Liver (tissue), 9 donors: ENCODE results near the gene E2F3. TPM values are rescaled to one million over a fixed set of nuclear protein-coding genes. Genes with fewer than 3 reads are reported as not detected.
A peak's percentile ranks its signal among the peaks of the same experiment; 100 is the strongest.

ENCODE experiments used
- DNase-seq: peaks from one replicate; pipeline ENCODE4 v3.0.0-alpha.2; 2017; ENCODE audit warnings: low spot score
- H3K27ac ChIP-seq, 2 donors: one replicate each; pipeline ENCODE4 v1.7.0; 2013; ENCODE audit warnings: inconsistent platforms in 2 of 2, low read length in 2 of 2, control low read depth in 1 of 2, low read depth in 1 of 2, mild to moderate bottlenecking in 1 of 2
- H3K27me3 ChIP-seq, 4 donors: one replicate each; pipeline versions ENCODE4 v1.6.1 to v1.7.0; 2013; ENCODE audit warnings: low read length in 3 of 4, inconsistent platforms in 1 of 4, mild to moderate bottlenecking in 1 of 4, moderate library complexity in 1 of 4; ENCODE audit not compliant: control insufficient read depth in 4 of 4, insufficient read depth in 4 of 4
- H3K36me3 ChIP-seq, 4 donors: one replicate each; pipeline versions ENCODE4 v1.6.1 to v1.7.0; 2013; ENCODE audit warnings: low read length in 3 of 4, mild to moderate bottlenecking in 3 of 4, low read depth in 1 of 4, moderate library complexity in 1 of 4; ENCODE audit not compliant: control insufficient read depth in 4 of 4, insufficient read depth in 3 of 4
- H3K4me1 ChIP-seq, 4 donors: one replicate each; pipeline versions ENCODE4 v1.6.1 to v1.7.0; 2013; ENCODE audit warnings: low read length in 3 of 4, mild to moderate bottlenecking in 3 of 4, moderate library complexity in 1 of 4; ENCODE audit not compliant: control insufficient read depth in 4 of 4, insufficient read depth in 4 of 4
- H3K4me3 ChIP-seq, 3 donors: one replicate each; pipeline versions ENCODE4 v1.6.1 to v1.7.0; 2013; ENCODE audit warnings: low read length in 3 of 3, control low read depth in 1 of 3, low read depth in 1 of 3, mild to moderate bottlenecking in 1 of 3
- H3K9ac ChIP-seq, 2 donors: one replicate each; pipeline ENCODE4 v1.7.0; 2013; ENCODE audit warnings: low read length in 2 of 2, mild to moderate bottlenecking in 2 of 2, moderate library complexity in 2 of 2, control low read depth in 1 of 2, low read depth in 1 of 2
- H3K9me3 ChIP-seq, 4 donors: one replicate each; pipeline versions ENCODE4 v1.6.1 to v1.7.0; 2013; ENCODE audit warnings: low read length in 3 of 4; ENCODE audit not compliant: control insufficient read depth in 4 of 4
- EGR1 ChIP-seq, 2 donors: IDR thresholded peaks; 2 replicates each; pipeline ENCODE4 v1.6.1; 2016 to 2018; ENCODE audit warnings: antibody characterized with exemption in 2 of 2, low read depth in 2 of 2
- FOXA1 ChIP-seq: IDR thresholded peaks from 2 replicates; pipeline ENCODE4 v1.6.1; 2016; ENCODE audit warnings: antibody characterized with exemption
- FOXA2 ChIP-seq: IDR thresholded peaks from 2 replicates; pipeline ENCODE4 v1.6.1; 2016; ENCODE audit warnings: antibody characterized with exemption
- GABPA ChIP-seq, 2 donors: IDR thresholded peaks in 1 of 2; conservative IDR thresholded peaks in 1 of 2; 2 replicates each; pipeline ENCODE4 v1.6.1; 2016; ENCODE audit warnings: antibody characterized with exemption in 2 of 2, mild to moderate bottlenecking in 1 of 2, moderate library complexity in 1 of 2
- HNF4A ChIP-seq, 2 donors: conservative IDR thresholded peaks; 2 replicates each; pipeline ENCODE4 v1.6.1; 2016; ENCODE audit warnings: antibody characterized with exemption in 2 of 2, mild to moderate bottlenecking in 2 of 2
- HNF4G ChIP-seq: IDR thresholded peaks from 2 replicates; pipeline ENCODE4 v1.6.1; 2016; ENCODE audit warnings: antibody characterized with exemption
- JUND ChIP-seq, 2 donors: IDR thresholded peaks; 2 replicates each; pipeline ENCODE4 v1.6.1; 2016; ENCODE audit warnings: antibody characterized with exemption in 2 of 2
- NR2F2 ChIP-seq: IDR thresholded peaks from 2 replicates; pipeline ENCODE4 v1.6.1; 2016; ENCODE audit warnings: antibody characterized with exemption
- RAD21 ChIP-seq, 2 donors: IDR thresholded peaks; 2 replicates each; pipeline ENCODE4 v1.6.1; 2016; ENCODE audit warnings: antibody characterized with exemption in 2 of 2, mild to moderate bottlenecking in 2 of 2
- RXRA ChIP-seq, 2 donors: IDR thresholded peaks; 2 replicates each; pipeline ENCODE4 v1.6.1; 2017 to 2018; ENCODE audit warnings: antibody characterized with exemption in 2 of 2, mild to moderate bottlenecking in 1 of 2
- SP1 ChIP-seq: IDR thresholded peaks from 2 replicates; pipeline ENCODE4 v1.6.1; 2018; ENCODE audit warnings: antibody characterized with exemption, mild to moderate bottlenecking
- TAF1 ChIP-seq: conservative IDR thresholded peaks from 2 replicates; pipeline ENCODE4 v1.6.1; 2016; ENCODE audit warnings: antibody characterized with exemption, mild to moderate bottlenecking
- YY1 ChIP-seq: IDR thresholded peaks from 2 replicates; pipeline ENCODE4 v1.6.1; 2016; ENCODE audit warnings: antibody characterized with exemption, mild to moderate bottlenecking
- WGBS: extraction: QIAGEN DNeasy Blood & Tissue Kit; methylation state at CpG from one replicate; pipeline ENCODE4 v1.1.7; 2013; 5-methylcytosine and 5-hydroxymethylcytosine counted together
- polyA plus RNA-seq, 2 donors: library from polyadenylated mRNA; stranded (reverse) in 1 of 2; unstranded in 1 of 2; fragments of 200-250 nt in 1 of 2; fragments of >200 nt in 1 of 2; fragmentation: Nextera tagmentation in 1 of 2; extraction: Ambion mirVana in 1 of 2; gene quantifications; one replicate each; pipeline versions ENCODE4 v1.2.1 to v1.2.3, GENCODE V29; 2013 to 2015
- total RNA-seq, 2 donors: library from RNA; depleted of rRNA; stranded (reverse); fragments of >200 nt; gene quantifications; one replicate each; pipeline ENCODE4 v1.2.3, GENCODE V29; 2014
- TF ChIP-seq, protein P1 (sequence below): IDR thresholded peaks from 2 replicates; pipeline ENCODE4 v1.6.1; 2016; ENCODE audit warnings: antibody characterized with exemption, mild to moderate bottlenecking
- TF ChIP-seq, protein P2 (sequence below): IDR thresholded peaks from 2 replicates; pipeline ENCODE4 v1.6.1; 2016; ENCODE audit warnings: antibody characterized with exemption
- TF ChIP-seq, protein P3 (sequence below): IDR thresholded peaks from 2 replicates; pipeline ENCODE4 v1.6.1; 2016; ENCODE audit warnings: antibody characterized with exemption
- TF ChIP-seq, protein P4 (sequence below): fragments of 150-350 bp; IDR thresholded peaks from 2 replicates; pipeline ENCODE4 v1.5.1; 2017; ENCODE audit warnings: improper control_type of control experiment, low read depth, low read length; ENCODE audit not compliant: missing input control
- TF ChIP-seq, protein P5 (sequence below): IDR thresholded peaks from 2 replicates; pipeline ENCODE4 v1.6.1; 2016; ENCODE audit warnings: antibody characterized with exemption
- donor health status: healthy.
- donor health status: healthy.
- donor health status: healthy.
- donor health status: healthy.
- donor health status: healthy.

Gene E2F3
- total and polyA plus RNA-seq, 4 donors, result 1.4 to 5.0 (median 1.9) TPM

DNA sequence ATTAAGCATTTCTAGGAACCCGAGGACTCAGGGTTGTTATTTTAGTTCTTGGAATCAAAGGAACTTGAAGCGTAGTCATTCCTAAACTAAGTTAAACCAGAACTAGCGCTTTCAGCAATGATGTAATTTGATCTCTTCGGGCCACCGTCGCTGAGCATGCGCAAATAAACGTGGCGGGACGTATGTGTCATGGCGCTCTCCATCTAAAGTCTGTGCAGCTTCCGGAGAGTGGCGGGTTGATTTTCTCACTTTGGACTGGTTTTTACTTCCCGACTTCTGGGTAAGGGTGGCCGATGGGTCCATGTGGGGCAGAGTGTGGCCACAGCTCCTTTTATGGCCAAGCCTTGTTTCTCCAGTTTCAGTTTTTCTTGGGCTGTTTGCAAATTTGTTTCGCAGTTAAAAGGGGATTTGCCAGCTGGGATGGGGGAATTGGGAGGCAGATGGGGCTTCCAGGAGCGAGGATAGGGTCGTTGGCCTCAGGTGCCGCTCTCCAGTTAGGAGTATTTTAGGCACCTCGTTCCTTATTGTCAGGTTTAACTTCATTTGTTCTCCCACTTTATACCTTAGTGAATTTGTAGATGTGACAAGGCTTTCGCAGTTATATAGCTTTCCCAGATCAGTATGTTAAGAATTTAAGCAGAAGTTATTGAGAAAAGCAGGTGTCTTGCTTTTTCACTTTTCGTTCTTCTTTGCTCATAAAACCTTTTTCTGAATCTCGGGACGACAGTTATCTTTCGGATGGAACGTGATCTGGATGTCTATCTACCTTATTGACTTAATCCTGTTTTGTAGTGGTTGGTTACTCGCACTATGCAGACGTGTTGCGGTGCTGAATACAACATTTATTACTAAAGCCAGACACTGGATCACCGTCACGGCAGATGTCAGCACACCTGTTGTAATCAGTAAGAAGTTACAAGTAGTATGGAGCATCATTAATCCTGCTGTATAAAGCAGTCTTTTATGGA, 132.9 kb downstream of the E2F3 start, which contains the start of gene CDKAL1 (continued):
- TF ChIP-seq, protein P1, sequence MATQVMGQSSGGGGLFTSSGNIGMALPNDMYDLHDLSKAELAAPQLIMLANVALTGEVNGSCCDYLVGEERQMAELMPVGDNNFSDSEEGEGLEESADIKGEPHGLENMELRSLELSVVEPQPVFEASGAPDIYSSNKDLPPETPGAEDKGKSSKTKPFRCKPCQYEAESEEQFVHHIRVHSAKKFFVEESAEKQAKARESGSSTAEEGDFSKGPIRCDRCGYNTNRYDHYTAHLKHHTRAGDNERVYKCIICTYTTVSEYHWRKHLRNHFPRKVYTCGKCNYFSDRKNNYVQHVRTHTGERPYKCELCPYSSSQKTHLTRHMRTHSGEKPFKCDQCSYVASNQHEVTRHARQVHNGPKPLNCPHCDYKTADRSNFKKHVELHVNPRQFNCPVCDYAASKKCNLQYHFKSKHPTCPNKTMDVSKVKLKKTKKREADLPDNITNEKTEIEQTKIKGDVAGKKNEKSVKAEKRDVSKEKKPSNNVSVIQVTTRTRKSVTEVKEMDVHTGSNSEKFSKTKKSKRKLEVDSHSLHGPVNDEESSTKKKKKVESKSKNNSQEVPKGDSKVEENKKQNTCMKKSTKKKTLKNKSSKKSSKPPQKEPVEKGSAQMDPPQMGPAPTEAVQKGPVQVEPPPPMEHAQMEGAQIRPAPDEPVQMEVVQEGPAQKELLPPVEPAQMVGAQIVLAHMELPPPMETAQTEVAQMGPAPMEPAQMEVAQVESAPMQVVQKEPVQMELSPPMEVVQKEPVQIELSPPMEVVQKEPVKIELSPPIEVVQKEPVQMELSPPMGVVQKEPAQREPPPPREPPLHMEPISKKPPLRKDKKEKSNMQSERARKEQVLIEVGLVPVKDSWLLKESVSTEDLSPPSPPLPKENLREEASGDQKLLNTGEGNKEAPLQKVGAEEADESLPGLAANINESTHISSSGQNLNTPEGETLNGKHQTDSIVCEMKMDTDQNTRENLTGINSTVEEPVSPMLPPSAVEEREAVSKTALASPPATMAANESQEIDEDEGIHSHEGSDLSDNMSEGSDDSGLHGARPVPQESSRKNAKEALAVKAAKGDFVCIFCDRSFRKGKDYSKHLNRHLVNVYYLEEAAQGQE, result peak; percentile 63
- TF ChIP-seq YY1 (peak; percentile 99), RAD21 (IDR thresholded peaks at IDR 0.05) (peak in 1 of 2 donors; percentile 33)

DNA sequence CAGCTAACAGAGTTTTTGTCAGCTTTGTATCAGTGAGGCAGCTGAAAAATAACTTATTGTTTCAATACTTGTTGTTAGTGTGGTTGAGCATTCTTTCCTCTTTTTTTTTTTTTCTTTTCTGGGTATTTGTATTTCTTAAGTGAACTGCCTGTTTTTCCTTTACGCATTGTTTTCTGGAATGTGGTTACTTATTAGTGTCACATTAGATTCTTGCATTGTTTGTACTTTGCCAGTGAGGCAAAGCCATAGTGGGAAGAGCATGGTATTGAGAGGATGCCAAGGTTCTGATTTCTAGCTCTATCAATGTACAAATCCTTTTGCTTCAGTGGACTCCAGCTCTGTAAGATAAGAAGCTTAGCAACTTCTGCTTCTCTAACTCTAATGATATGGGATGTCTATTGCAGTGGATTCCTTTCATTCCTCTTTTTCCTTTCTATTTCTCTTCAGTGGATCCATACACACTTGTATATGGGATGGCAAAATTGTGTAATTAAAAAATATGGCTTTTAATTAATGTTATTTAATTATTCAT, 136.5 kb downstream of the E2F3 start:
- WGBS, result 88% methylated on average over 1 of the region's 1 CpG
- Histone ChIP-seq H3K4me3 (no peak overlapping the region), H3K9me3 (no peaks in the 10 kb centered on the region), H3K4me1 (peaks cover 5 to 16% (median 11%) of the 10 kb centered on the region in 4 donors), H3K27ac (no peak overlapping the region), H3K27me3 (no peaks in the 10 kb centered on the region), H3K36me3 (peaks cover 0 to 3% (median 1%) of the 10 kb centered on the region in 4 donors), H3K9ac (no peak overlapping the region)
- no peak for DNase-seq
- TF ChIP-seq JUND (IDR thresholded peaks at IDR 0.05), result no peak
- no peak for TF ChIP-seq GABPA (IDR thresholded peaks at IDR 0.05 in 1 of 2, conservative IDR thresholded peaks at IDR 0.05 in 1 of 2)
- no peak for TF ChIP-seq TAF1
- TF ChIP-seq, protein P2, sequence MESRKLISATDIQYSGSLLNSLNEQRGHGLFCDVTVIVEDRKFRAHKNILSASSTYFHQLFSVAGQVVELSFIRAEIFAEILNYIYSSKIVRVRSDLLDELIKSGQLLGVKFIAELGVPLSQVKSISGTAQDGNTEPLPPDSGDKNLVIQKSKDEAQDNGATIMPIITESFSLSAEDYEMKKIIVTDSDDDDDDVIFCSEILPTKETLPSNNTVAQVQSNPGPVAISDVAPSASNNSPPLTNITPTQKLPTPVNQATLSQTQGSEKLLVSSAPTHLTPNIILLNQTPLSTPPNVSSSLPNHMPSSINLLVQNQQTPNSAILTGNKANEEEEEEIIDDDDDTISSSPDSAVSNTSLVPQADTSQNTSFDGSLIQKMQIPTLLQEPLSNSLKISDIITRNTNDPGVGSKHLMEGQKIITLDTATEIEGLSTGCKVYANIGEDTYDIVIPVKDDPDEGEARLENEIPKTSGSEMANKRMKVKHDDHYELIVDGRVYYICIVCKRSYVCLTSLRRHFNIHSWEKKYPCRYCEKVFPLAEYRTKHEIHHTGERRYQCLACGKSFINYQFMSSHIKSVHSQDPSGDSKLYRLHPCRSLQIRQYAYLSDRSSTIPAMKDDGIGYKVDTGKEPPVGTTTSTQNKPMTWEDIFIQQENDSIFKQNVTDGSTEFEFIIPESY, result no peak
- no peak for TF ChIP-seq YY1
- TF ChIP-seq, protein P3, sequence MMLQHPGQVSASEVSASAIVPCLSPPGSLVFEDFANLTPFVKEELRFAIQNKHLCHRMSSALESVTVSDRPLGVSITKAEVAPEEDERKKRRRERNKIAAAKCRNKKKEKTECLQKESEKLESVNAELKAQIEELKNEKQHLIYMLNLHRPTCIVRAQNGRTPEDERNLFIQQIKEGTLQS, result no peak
- TF ChIP-seq FOXA2, result no peak
- TF ChIP-seq RAD21 (IDR thresholded peaks at IDR 0.05), result no peak
- TF ChIP-seq FOXA1, result no peak
- no peak for TF ChIP-seq NR2F2
- no peak for TF ChIP-seq HNF4G
- TF ChIP-seq, protein P1, result no peak
- TF ChIP-seq RXRA (IDR thresholded peaks at IDR 0.05), result no peak
- TF ChIP-seq HNF4A (conservative IDR thresholded peaks at IDR 0.05), result no peak
- TF ChIP-seq SP1, result no peak
- TF ChIP-seq, protein P4, sequence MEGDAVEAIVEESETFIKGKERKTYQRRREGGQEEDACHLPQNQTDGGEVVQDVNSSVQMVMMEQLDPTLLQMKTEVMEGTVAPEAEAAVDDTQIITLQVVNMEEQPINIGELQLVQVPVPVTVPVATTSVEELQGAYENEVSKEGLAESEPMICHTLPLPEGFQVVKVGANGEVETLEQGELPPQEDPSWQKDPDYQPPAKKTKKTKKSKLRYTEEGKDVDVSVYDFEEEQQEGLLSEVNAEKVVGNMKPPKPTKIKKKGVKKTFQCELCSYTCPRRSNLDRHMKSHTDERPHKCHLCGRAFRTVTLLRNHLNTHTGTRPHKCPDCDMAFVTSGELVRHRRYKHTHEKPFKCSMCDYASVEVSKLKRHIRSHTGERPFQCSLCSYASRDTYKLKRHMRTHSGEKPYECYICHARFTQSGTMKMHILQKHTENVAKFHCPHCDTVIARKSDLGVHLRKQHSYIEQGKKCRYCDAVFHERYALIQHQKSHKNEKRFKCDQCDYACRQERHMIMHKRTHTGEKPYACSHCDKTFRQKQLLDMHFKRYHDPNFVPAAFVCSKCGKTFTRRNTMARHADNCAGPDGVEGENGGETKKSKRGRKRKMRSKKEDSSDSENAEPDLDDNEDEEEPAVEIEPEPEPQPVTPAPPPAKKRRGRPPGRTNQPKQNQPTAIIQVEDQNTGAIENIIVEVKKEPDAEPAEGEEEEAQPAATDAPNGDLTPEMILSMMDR, result no peak
- TF ChIP-seq, protein P5, sequence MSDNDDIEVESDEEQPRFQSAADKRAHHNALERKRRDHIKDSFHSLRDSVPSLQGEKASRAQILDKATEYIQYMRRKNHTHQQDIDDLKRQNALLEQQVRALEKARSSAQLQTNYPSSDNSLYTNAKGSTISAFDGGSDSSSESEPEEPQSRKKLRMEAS, result no peak
- TF ChIP-seq EGR1 (IDR thresholded peaks at IDR 0.05; ENCODE audit: low read depth in 2 of 2), result no peak
